Subcutaneous adipose tissue (tissue), 4 donors: ENCODE results near the gene IL3. TPM values are rescaled to one million over a fixed set of nuclear protein-coding genes. Genes with fewer than 3 reads are reported as not detected.

ENCODE experiments used
- total RNA-seq, 4 donors: library from RNA; depleted of rRNA; stranded (reverse); fragments of >200 nt; gene quantifications; one replicate each; pipeline ENCODE4 v1.1.0, GENCODE V29; 2016
- TF ChIP-seq, protein P1 (sequence below): fragments of 450-650 bp; IDR thresholded peaks from one replicate; pipeline ENCODE4 v1.5.1; 2016; ENCODE audit warnings: low read depth, mild to moderate bottlenecking, control low read depth, antibody characterized with exemption, moderate library complexity

IL3 gene
- total RNA-seq, 4 donors from 2014 or later, result not detected

DNA sequence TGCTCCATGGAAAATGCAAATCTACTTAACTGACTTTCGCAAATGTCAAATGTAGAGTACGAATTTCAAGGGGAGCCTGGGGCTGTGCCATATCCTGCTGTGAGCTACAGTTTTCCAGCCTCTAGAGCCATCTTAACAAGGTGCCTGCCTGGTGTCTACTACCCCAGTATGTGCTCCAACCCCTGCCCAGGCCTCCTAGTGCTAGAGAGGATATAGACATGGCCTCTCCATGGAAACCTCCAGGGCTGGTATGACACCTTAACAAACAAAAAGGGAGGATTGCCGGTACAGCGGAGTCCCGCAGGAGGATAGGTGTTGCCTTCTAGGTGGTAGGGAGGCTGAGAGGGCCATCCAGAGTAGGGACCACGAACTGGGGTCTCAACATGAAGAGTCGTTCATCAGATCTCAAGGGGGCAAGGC, 13.6 kb upstream of the IL3 start:
- TF ChIP-seq, protein P1, sequence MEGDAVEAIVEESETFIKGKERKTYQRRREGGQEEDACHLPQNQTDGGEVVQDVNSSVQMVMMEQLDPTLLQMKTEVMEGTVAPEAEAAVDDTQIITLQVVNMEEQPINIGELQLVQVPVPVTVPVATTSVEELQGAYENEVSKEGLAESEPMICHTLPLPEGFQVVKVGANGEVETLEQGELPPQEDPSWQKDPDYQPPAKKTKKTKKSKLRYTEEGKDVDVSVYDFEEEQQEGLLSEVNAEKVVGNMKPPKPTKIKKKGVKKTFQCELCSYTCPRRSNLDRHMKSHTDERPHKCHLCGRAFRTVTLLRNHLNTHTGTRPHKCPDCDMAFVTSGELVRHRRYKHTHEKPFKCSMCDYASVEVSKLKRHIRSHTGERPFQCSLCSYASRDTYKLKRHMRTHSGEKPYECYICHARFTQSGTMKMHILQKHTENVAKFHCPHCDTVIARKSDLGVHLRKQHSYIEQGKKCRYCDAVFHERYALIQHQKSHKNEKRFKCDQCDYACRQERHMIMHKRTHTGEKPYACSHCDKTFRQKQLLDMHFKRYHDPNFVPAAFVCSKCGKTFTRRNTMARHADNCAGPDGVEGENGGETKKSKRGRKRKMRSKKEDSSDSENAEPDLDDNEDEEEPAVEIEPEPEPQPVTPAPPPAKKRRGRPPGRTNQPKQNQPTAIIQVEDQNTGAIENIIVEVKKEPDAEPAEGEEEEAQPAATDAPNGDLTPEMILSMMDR, result no peak

DNA sequence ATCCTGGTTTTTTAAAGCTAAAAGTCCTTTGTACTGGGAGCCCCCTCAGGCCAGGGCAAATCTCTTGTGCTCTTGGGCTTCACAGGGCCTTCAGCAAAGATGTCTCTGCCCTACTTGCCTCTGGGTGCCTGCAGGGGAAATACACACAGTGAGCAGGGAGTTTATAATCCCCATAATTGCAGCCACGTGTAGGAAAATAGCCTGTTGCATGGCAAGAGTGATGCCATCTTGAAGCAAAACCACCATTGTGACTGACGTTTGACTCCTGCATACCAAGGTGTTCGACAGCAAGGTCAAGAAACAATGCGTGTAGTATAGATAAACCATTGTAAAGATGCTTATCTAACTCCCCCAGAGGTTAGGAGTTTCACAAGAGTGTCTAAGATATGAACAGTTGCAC, 11.4 kb upstream of the IL3 start:
- TF ChIP-seq, protein P1, result no peak

DNA sequence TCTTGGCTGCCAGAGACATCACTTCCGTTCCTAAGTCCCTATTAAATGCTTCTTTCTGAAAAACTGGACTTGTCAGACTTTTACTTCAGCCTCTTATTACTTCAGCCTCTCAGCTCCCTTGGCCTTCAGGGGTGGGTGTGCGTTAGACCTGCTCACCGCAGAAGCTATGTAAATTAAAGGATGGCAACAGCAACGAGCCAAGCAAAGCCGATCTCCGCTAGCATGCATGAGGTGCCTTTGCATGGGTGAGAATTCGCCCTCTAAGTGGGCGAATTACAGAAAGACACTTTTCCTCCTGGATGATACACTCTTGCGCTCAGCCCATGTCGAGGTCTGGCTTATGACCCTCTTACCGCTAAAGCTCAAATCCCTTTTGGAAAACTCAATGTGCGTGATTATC, 10.9 kb upstream of the IL3 start:
- TF ChIP-seq, protein P1, result no peak

DNA sequence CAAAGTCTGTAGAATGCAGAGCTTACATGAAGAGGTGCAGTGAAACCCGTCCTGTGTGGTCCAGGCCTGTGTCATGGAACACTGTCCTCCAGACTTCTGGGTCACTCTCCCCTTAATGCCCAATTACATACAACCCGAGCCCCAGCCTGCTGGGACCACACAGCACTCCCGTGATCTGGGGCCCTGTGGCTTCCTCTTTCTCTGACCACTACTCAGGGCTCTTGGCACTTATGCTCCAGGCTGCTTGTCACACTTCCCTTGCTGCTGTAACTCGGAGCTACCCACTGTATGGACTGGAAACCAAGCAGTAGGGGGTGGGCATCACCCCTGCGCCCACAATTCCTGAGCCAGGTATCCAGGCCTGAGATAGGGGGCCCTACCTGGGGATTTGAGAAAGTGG, 10.3 kb upstream of the IL3 start:
- TF ChIP-seq, protein P1, result no peak

DNA sequence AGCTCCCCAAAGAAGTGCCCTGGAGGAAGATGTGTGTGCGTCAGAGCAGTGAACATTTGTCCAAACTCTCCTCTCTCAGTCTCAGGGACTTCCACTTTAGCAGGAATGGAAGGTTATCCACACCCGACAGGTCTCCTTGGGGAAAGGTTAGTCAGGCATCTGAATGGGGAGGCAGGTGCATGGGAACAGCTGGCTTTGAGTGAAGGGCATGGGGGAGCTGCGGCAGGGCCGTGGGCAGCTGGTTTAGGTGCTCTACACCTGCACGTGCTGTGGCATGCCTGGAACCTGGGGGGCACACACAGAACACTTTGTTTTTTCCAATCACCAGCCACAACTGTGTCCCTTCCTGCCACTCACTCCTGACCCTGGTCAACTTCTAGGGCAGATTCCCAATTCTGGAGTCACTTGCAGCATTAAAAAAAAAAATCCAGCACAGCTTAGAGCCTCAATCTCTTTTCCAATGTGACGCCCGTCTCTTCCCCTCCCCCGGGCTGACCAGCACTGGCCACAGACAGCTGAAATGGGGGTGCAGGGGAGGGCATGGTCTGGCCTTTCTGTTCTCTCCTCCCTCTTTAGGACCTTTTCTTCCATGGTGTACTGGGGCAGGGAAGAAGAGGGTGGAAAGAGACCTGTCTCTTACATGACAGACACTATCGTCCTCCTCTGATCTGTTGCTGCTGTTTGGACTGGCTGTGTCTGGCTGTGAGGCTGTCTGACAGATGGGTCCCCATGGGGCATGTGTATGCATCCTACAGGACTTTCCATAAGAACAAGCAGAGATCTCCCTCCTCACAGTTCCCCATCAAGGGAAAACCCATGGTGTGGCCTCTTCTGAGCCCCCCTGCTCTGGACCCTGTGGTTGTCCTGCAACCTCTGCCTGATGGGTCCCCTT, 9.5 kb upstream of the IL3 start:
- TF ChIP-seq, protein P1, result no peak

DNA sequence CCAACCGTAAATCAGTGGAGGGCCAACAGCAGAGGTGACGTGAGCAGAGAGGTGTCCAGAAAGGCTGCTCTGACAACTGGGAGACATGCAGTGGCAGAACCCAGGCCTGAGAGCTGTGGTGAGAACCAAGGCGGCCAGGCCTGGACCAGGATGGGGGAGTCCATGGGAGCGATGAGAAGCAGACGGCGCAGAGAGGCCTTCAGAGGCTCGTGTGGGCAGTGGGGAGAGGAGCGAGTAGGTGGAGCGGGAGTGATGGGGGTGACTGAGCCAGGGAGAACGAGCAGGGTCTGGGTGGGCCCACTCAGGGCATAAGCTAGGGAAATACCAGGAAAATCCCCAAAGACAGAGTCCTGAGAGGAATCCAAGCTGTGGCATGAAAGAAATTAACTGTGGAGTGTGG, 7.9 kb upstream of the IL3 start:
- TF ChIP-seq, protein P1, result no peak

DNA sequence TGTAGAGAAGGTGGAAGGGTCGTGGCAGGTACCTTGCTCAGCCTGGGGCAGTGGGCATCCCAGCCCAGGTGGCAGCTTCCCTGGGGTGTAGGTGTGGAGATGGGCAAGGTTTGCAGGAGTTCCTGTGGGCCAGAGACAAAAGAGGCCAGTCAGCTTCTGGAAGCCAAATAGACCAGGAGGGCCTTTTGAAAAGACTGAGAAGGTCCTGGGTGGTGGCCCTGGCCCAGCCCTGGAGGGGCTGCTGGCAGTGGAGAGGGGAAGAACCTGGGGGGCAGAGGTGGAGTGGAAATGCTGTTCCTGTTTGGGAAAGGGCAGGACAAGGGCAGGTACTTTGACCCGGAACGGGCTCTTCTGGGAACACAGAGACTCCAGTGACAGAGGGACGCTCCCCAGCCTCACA, 7.0 kb upstream of the IL3 start:
- TF ChIP-seq, protein P1, result no peak
